Progenitor cell of endocrine pancreas (in vitro differentiated cells): ENCODE data around the gene CDH19. TPM values are rescaled to one million over a fixed set of nuclear protein-coding genes. Genes with fewer than 3 reads are reported as not detected.

Experiments
- DNase-seq: peaks from one replicate; pipeline ENCODE4 v3.0.0; 2021; ENCODE audit warnings: low spot score; ENCODE audit not compliant: unreplicated experiment
- H3K27ac Mint-ChIP-seq: 2 replicates; pipeline ENCODE4 v1.8.0; 2021; ENCODE audit warnings: mild to moderate bottlenecking, moderate library complexity, mixed read lengths
- H3K27me3 Mint-ChIP-seq: 2 replicates; pipeline ENCODE4 v1.8.0; 2021; ENCODE audit warnings: mixed read lengths
- H3K36me3 Mint-ChIP-seq: 2 replicates; pipeline ENCODE4 v1.8.0; 2022; ENCODE audit warnings: mixed read lengths; ENCODE audit not compliant: insufficient read depth
- H3K4me1 Mint-ChIP-seq: 2 replicates; pipeline ENCODE4 v1.8.0; 2021; ENCODE audit warnings: low read depth, mixed read lengths
- H3K4me3 Mint-ChIP-seq: 2 replicates; pipeline ENCODE4 v1.8.0; 2021; ENCODE audit warnings: low read depth, mild to moderate bottlenecking, moderate library complexity, mixed read lengths
- H3K9me3 Mint-ChIP-seq: 2 replicates; pipeline ENCODE4 v1.8.0; 2021; ENCODE audit warnings: low read depth, mixed read lengths
- total RNA-seq: library from RNA; stranded (reverse); gene quantifications from 2 replicates; pipeline ENCODE4 v1.2.1, GENCODE V29; 2021
- TF ChIP-seq, protein P1 (sequence below): fragments of 200-600 bp; sonication (generic); IDR thresholded peaks from one replicate; pipeline ENCODE4 v1.5.0; 2021; ENCODE audit warnings: antibody characterized with exemption, mild to moderate bottlenecking; ENCODE audit not compliant: unreplicated experiment

Gene CDH19
- total RNA-seq, 1 donor from 2014 or later, result not detected

DNA sequence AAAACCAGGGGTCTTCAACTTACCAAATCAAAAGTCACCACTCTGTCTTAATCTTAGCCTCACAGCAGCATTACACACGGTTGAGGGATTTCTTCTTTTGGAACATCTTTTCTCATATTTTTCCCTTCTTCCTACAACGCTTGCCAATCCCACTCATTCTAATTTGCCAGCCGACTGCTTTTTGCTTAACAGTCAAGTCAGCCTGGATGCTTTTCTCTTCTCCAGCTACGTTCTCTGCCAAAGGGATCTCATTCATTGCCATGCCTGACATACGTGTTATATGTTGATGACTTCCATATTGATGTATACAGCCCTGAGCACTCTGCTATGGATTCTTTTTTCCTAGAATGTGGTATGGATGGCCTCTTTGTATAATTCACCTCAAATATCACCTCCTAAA is 37.3 kb downstream of the CDH19 start:
- no peaks in the 10 kb centered on the region for H3K36me3 Mint-ChIP-seq
- no peaks in the 10 kb centered on the region for H3K27me3 Mint-ChIP-seq
- no peak overlapping the region for H3K4me3 Mint-ChIP-seq

DNA sequence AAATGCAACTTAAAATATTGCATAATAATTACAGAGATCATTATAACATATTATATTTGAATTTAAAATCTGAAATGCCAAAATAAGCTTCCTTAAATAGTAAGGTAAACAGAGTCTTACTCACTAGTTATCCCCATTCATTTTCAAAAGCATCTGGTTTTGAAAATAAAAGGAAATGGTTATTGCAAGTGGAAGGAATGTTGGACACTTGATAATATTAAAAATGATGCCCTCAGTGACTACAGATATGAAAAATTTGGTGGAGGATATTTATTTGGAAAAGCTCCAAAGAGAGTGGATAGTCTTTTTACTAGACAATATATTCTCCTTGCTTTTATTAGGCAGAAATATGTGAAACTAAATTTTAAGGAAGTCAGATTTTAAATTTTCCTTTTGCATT is 39.7 kb downstream of the CDH19 start:
- no peak overlapping the region for H3K27ac Mint-ChIP-seq
- DNase-seq, result no peak
- H3K4me1 Mint-ChIP-seq, result peaks cover 6% of the 10 kb centered on the region
- H3K36me3 Mint-ChIP-seq, result no peaks in the 10 kb centered on the region
- H3K4me3 Mint-ChIP-seq, result no peak overlapping the region
- TF ChIP-seq, protein P1, sequence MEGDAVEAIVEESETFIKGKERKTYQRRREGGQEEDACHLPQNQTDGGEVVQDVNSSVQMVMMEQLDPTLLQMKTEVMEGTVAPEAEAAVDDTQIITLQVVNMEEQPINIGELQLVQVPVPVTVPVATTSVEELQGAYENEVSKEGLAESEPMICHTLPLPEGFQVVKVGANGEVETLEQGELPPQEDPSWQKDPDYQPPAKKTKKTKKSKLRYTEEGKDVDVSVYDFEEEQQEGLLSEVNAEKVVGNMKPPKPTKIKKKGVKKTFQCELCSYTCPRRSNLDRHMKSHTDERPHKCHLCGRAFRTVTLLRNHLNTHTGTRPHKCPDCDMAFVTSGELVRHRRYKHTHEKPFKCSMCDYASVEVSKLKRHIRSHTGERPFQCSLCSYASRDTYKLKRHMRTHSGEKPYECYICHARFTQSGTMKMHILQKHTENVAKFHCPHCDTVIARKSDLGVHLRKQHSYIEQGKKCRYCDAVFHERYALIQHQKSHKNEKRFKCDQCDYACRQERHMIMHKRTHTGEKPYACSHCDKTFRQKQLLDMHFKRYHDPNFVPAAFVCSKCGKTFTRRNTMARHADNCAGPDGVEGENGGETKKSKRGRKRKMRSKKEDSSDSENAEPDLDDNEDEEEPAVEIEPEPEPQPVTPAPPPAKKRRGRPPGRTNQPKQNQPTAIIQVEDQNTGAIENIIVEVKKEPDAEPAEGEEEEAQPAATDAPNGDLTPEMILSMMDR, result no peak
- H3K27me3 Mint-ChIP-seq, result no peaks in the 10 kb centered on the region
- no peaks in the 10 kb centered on the region for H3K9me3 Mint-ChIP-seq

More for the DNA sequence above, 37.3 kb downstream of the CDH19 start:
- TF ChIP-seq, protein P1, result no peak
- Mint-ChIP-seq H3K27ac (no peak overlapping the region), H3K4me1 (no peaks in the 10 kb centered on the region), H3K9me3 (no peaks in the 10 kb centered on the region)
- no peak for DNase-seq

DNA sequence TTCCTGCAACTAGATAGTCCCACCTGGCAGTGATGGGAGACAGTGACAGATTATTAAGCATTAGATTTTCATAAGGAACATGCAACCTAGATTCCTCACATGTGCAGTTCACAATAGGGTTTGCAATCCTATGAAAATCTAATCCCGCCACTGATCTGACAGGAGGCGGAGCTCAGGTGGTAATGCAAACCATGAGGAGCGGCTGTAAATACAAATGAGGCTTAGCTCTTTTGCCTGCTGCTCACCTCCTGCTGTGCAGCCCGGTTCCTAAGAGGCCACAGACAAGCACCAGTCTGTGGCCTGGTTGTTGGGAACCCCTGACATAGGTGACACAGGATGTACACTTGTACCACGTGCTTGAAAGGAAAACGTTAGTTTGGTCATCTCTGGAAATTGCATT is 41.6 kb downstream of the CDH19 start:
- no peaks in the 10 kb centered on the region for H3K9me3 Mint-ChIP-seq
- H3K4me3 Mint-ChIP-seq, result no peak overlapping the region
- no peak overlapping the region for H3K27ac Mint-ChIP-seq
- no peaks in the 10 kb centered on the region for H3K36me3 Mint-ChIP-seq
- peaks cover 6% of the 10 kb centered on the region for H3K4me1 Mint-ChIP-seq
- TF ChIP-seq, protein P1, result no peak
- no peaks in the 10 kb centered on the region for H3K27me3 Mint-ChIP-seq
- DNase-seq, result no peak

DNA sequence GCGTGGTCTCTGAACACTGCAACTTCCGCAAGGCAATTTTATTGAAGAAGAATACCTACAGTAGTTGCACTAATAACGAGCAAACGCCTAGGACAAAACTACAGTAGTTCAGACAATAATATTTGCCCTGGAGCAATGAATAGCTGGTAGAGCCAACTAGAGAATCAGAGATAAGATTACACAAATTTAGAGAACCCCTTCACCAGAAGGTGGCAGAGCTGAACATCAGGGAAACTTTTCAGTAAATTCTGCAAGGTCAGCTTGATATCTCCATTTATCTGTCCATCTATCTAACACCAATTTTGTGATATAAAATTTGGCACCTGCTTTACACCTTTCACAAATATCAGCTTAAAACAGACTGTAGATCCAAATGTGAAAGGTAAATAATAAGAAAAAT is 43.8 kb downstream of the CDH19 start:
- H3K4me3 Mint-ChIP-seq, result no peak overlapping the region
- H3K36me3 Mint-ChIP-seq, result no peaks in the 10 kb centered on the region
- no peak overlapping the region for H3K27ac Mint-ChIP-seq
- H3K9me3 Mint-ChIP-seq, result no peaks in the 10 kb centered on the region
- no peaks in the 10 kb centered on the region for H3K27me3 Mint-ChIP-seq
- TF ChIP-seq, protein P1, result peak; percentile 50
- peaks cover 6% of the 10 kb centered on the region for H3K4me1 Mint-ChIP-seq
- no peak for DNase-seq

DNA sequence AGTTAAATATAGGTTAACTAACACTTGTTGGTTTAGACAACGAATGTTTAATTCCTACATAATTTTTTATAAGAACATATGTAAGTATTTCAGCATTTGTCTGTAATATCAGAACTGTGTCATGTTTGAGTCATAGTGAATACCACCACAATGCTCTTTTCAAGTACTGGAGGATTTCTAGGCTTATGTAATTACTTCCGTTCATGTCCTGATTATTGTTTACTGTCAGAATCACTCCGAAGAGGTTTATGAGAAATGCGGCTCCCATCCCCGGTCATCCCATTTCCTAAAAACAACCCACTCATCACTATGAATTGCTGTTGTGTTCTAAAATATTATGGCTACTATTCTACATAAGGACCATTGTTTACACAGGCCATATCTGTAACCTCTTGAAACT is 45.1 kb downstream of the CDH19 start:
- H3K27me3 Mint-ChIP-seq, result no peaks in the 10 kb centered on the region
- no peak overlapping the region for H3K4me3 Mint-ChIP-seq
- no peak overlapping the region for H3K27ac Mint-ChIP-seq
- TF ChIP-seq, protein P1, result no peak
- no peak for DNase-seq
- H3K4me1 Mint-ChIP-seq, result peaks cover 6% of the 10 kb centered on the region
- H3K9me3 Mint-ChIP-seq, result no peaks in the 10 kb centered on the region
- H3K36me3 Mint-ChIP-seq, result no peaks in the 10 kb centered on the region
